ENCODE measurements around the gene DESI1.

DNA sequence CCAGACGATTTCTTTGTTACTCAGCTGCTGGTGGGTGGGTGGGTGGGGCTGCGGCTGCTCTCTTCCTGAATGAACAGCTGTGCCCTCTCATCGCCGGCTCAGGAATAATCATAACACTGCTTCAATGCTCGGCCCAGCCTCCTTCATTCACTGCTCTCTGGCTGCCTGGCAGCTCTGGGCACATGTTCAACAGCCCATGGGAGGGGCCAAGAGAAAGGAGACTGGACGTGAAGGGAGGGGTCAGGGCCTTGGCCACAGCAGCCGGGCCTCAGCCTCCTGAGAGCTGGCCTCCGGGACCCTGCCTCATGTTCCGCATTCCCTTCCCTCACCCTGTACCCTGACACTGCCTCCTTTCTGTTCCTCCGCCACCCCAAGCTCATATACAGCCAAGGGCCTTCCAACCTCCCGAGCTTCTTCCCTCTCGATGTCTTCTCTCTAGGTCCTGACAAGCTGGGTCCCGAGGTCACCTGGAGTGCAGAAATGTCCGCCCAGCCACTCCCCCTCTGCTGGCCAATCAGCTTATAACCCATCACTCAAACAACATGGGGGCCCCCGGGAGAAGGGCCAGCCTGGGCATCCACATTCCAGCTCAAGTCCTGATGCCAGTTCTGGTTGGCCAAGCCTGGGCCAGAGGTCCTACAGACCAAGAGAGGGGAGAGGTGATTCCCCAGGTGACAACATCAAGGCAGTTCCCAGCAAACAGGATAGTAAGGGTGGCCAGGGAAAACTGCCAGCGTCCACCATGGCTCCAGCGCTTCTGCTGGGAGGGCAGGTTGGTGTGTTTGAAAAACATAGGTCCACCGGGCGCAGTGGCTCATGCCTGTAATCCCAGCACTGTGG lies 63.2 kb downstream of the DESI1 start:
- TF ChIP-seq, protein P1, sequence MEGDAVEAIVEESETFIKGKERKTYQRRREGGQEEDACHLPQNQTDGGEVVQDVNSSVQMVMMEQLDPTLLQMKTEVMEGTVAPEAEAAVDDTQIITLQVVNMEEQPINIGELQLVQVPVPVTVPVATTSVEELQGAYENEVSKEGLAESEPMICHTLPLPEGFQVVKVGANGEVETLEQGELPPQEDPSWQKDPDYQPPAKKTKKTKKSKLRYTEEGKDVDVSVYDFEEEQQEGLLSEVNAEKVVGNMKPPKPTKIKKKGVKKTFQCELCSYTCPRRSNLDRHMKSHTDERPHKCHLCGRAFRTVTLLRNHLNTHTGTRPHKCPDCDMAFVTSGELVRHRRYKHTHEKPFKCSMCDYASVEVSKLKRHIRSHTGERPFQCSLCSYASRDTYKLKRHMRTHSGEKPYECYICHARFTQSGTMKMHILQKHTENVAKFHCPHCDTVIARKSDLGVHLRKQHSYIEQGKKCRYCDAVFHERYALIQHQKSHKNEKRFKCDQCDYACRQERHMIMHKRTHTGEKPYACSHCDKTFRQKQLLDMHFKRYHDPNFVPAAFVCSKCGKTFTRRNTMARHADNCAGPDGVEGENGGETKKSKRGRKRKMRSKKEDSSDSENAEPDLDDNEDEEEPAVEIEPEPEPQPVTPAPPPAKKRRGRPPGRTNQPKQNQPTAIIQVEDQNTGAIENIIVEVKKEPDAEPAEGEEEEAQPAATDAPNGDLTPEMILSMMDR (IDR thresholded peaks at IDR 0.05), result no peak
- TF ChIP-seq EZH2 (IDR thresholded peaks at IDR 0.05; ENCODE audit: borderline replicate concordance, insufficient read depth, low read depth, low read length, poor library complexity, severe bottlenecking), result no peak

All from B cell (primary cell).